DMS53 treated with DMSO at 0.1 percent for 48 hours (cell line): ENCODE results near the gene PKDREJ.

Experiments
- DNase-seq: peaks from one replicate; lab custom pipeline; 2025; ENCODE audit not compliant: unreplicated experiment; lab: John Stamatoyannopoulos, UW

Gene PKDREJ

DNA sequence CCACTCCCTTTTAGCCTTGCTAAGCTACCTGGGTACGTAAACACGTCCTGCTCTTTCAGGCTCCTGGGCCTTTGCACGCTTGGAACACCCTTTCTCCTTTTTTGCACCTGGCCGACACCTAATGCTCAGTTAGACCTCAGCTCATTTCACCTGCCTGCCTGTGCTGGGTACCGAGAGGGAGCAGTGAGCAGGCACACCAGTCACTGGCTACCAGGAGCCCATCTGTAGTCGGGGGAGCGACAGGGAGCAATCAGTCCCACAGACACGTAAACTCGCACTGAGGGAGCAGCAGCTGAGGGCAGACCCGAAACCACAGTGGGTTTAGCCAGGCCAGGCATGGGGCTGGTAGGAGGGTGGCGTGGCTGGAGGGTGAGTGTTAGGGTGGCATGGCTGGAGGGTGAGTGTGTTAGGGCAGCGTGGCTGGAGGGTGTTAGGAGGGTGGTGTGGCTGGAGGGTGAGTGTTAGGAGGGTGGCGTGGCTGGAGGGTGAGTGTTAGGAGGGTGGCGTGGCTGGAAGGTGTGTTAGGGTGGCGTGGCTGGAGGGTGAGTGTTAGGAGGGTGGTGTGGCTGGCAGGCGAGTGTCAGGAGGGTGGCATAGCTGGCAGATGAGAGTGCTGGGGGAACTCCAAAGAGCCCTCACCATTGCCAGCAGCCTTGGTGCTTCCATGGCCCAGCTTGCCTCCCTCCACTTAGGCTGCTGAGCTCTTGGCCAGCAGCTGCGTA, 27.1 kb upstream of the PKDREJ start:
- DNase-seq = no peak

GRCh38 chr22:46289244-46289891, 26.2 kb upstream of the PKDREJ start:
- no peak for DNase-seq

GRCh38 chr22:46288846-46289243, 25.7 kb upstream of the PKDREJ start:
- DNase-seq = no peak

DNA sequence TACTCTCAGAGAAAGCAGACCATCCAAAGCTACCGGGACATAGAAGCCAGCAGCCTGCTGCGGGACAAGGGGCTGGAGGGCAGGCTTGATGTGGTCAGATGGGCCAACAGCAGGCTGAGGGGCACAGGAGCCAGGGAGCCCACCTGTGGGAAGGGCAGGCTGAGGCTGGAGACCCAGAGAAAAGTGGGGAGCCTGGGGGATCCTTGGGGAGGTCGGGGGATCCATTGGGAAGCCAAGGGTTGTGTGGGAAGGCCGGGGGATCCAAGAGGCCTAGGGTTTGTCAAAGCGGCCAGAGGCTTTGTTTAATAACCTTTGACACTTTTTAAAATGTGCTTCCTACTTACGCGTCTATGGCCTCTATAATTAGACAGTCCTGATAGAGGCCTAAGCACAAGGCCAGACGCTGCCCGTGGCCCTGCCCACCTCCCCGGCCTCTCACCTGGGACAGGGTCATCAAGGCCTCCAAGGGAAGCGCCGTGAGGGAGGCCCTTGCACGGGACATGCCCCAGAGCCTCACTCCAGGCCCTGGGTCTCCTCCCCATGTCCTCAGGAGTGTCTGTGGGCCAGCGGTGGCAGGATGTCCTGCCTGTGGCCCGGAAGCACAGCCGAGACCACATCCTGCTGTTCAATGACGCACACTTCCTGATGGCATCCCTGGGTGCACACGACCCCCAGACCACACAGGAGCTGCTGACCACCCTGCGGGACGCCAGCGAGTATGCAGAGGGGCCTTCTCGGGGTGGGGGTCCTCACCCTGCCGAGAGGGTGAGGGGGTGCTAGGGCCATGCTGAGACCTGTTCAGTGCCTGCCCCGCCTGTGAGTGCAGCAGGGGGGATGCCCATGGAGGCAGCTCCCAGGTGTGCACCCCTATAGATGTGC, 25.0 kb upstream of the PKDREJ start:
- no peak for DNase-seq

DNA sequence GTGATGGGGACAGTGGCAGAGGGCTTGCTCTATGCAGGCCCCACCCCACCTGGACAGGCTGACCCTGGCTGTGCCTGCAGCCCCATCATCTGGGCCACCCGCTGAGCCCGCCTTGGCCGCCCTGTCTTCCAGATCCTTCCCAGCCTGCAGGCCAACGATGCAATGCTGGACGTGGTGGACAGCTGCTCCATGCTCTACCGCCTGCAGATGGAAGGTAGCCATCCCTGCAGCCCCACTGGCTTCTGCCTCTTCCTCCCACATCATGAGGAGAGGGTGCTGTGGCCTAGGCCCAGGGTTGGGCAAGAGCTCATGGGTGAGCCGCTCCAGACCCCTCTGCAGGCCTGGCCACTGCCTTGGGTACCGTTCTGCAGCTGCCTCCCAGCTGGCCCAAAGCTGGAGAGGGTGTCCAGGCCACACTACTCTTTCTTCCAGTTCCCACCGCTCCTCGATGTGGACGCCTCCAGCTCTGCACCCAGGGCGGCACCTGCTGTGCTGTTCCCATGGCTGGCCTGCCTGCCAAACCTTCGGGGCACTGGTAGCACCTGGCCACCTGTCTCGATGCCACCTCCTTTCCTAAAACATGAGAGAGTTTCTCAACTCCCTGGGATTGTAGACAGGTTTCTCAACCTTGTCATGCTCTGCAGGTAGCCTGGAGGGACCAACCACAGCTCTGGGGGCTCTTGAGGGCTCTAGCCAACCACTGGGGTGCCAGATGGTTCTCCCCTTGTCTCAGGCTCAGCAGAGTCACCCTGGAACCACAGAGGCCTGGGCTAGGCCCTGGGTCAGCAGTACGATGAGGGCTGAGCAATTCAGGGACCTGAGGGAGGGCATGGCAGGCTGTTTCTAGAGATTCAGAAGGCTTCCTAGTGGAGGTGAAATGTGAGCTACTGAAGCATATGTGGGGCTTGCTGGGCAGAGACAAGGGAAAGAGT, 24.1 kb upstream of the PKDREJ start:
- DNase-seq = no peak

DNA sequence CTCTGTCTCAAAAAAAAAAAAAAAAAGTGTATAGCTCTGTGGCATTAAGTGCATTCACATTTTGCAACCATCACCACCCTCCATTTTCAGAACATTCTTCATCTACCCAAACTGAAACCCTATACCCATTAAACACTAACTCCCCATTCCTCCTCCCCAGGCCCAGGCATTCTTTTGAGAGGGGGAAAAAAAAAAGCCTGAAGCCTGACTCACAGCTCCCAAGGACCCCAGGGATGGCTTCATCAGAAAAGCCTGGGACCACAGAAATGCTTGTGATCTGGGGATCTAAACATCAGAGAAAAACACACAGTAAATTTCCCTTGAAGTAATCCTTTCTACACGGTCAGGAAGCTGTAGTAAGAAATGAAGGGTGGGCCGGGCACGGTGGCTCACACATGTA, 22.9 kb upstream of the PKDREJ start:
- DNase-seq = no peak

- no peak for DNase-seq
Measured at GRCh38 chr22:46281866-46282678, 18.9 kb upstream of the PKDREJ start.

DNA sequence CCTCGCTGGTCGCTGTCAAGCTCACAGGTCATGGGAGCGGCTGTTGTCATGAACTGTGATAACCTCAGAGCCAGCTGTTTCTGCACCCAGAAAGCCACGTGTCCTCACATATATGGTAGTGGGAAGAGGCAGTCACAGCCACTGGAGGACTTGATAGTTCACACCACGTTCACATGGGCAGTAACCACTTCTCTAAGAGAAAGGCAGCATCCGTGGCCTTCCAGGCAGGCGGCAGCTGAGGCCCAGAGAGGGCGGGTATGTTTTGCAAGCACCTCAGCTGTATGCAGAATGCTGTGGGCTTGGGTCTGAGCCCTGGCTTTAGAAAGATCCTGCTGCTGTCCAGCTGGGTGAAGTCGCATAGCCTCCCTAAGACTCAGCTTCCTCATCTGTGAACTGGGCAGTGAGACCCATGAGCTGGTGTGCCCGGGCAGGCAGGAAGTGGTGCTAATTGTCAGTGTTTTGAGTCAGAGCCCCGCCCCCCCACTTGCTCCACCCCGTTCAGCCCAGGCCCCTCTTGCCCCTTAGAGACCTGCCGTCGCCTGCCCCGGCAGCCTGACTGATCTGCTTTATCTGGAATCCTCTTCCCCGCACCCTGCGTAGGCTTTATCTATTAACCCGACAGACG, 18.0 kb upstream of the PKDREJ start:
- DNase-seq = no peak

DNA sequence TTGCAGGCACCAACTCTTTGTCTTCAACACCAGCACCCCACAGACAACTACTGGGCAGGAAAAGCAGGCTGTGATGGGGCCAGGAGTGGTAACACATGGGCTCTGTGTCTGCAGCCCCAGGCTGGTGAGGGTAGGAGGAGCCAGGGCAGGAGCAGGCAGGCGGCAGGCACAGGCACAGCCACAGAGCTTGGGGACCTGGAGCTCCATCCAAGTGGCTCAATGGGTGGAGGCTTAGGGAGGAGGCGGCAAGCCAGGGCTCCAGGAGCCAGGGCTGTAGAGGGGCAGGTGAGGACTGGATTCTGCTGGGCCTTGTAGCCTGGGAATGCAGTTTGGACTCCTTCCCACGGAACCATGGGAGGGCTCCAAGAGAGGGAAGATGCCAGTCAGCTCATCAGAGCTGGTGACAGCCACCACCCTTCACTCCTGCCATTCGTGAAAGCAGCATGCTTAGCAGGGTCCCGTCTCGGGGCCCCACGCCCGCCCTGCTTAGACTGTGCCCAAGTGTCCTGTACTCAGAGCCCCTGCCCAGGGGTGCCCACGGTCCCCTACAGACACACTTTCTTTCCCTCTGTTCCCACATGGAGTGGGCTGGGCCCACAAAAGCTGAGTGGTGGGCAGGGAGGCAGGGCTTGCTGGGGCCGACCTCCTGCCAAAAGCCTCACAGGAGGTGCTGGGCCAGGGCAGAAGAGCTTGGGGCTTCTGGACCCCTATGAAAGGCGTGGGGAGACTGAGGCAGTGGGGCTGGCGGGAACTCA, 17.1 kb upstream of the PKDREJ start:
- no peak for DNase-seq

GRCh38 chr22:46278656-46279645, 15.8 kb upstream of the PKDREJ start:
- DNase-seq = no peak

GRCh38 chr22:46276563-46276962, 13.4 kb upstream of the PKDREJ start:
- DNase-seq = no peak

DNA sequence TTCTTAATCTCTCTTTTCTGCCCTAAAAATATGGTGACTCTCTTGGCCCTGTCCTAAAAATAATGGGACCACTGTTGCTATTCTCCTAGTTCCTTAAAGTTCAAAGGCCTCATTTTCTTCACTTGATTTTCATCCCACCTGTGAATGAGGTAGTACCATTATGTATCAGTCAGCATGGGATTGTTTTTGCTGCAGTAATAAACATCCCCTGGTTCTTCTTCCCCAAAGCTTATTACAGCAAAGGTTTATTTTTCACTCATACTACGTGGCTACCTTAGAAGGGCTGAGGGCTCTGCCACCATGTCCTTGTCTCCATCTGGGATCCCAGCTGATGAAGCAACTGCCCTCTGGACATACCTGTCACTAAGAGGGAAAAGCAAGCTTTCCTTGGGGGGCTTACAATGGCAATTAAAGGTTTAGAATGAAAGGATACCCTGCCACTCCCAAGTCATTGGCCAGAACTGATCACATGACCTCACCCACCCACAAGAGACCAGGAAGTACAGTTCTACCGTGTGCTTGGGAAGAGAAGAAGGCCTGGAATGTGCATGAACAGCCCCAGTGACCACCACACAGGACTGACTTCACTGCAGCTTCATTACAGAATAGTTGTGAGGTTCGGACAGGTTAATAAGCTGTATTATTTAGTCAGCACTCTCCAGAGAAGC, 12.4 kb upstream of the PKDREJ start:
- no peak for DNase-seq

DNA sequence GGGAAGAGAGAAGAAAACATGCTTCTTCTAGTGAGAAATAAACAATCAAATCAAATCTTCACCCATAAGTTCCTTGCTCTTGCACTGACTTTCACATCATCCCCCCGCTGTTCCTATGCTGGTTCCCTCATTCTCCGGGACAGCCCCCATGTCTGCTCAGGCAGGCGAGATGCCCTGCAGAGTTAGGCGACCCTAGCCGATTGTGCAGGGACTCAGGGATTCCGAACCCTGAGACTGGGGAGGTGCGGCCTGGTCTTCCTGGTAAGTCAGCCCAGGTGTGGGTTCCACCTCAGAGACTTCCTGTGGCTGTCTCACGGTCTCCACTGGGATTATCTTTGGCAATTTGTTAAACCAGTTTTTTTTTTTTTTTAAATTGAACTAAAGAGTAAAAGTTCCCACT, 11.2 kb upstream of the PKDREJ start:
- no peak for DNase-seq

- no peak for DNase-seq
Measured at GRCh38 chr22:46273432-46274148, 10.4 kb upstream of the PKDREJ start.

- no peak for DNase-seq
Measured at GRCh38 chr22:46272762-46273431, 9.8 kb upstream of the PKDREJ start.

DNA sequence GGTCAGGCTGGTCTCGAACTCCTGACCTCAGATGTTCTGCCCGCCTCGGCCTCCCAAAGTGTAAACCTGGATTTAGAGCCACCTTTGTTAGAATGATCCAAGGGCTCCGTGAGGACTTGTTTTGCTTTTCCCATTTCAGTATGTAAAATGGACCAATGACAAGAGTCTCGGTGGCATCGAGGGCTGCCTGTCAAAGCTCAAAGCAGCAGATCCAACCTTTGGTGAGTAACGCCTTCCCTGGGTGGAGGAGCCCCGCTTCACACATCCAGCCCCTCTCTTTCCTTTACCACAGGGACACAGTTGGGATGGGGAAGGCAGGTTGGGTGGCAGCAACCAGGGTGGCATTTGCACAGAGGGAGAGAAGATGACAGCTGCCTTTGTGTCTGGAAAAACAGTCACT, 9.1 kb upstream of the PKDREJ start:
- no peak for DNase-seq
